PC-9 (cell line): Measurements from ENCODE around the gene CPB1.
"Not testable (repeated sequence)": the region's sequence is repeated elsewhere in the genome, so short reads cannot be mapped to it uniquely, and the experiment has no call there.

Experiments
- EZH2 ChIP-seq: fragments of 200-600 bp; sonication (generic); IDR thresholded peaks from 2 replicates; pipeline ENCODE4 v1.8.0; 2017; ENCODE audit warnings: antibody characterized with exemption, low read depth
- TF ChIP-seq, protein P1 (sequence below): fragments of 200-600 bp; sonication (generic); conservative IDR thresholded peaks from 2 replicates; pipeline ENCODE4 v1.6.1; 2017; ENCODE audit warnings: mixed run types, antibody characterized with exemption, mild to moderate bottlenecking, moderate library complexity

DNA sequence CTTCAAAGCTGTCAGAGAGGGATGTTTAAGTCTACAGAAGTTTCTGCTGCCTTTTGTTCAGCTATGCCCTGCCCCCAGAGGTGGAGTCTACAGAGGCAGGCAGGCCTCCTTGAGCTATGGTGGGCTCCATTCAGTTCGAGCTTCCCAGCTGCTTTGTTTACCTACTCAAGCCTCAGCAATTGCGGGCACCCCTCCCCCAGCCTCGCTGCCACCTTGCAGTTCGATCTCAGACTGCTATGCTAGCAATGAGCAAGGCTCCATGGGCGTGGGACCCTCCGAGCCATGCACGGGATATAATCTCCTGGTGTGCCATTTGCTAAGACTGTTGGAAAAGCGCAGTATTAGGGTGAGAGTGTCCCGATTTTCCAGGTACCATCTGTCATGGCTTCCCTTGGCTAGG lies 41.5 kb upstream of the CPB1 start:
- TF ChIP-seq EZH2: not testable (repeated sequence)
- TF ChIP-seq, protein P1, sequence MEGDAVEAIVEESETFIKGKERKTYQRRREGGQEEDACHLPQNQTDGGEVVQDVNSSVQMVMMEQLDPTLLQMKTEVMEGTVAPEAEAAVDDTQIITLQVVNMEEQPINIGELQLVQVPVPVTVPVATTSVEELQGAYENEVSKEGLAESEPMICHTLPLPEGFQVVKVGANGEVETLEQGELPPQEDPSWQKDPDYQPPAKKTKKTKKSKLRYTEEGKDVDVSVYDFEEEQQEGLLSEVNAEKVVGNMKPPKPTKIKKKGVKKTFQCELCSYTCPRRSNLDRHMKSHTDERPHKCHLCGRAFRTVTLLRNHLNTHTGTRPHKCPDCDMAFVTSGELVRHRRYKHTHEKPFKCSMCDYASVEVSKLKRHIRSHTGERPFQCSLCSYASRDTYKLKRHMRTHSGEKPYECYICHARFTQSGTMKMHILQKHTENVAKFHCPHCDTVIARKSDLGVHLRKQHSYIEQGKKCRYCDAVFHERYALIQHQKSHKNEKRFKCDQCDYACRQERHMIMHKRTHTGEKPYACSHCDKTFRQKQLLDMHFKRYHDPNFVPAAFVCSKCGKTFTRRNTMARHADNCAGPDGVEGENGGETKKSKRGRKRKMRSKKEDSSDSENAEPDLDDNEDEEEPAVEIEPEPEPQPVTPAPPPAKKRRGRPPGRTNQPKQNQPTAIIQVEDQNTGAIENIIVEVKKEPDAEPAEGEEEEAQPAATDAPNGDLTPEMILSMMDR: not testable (repeated sequence)
